ENCODE data around the gene AOPEP.

- TF ChIP-seq EZH2phosphoT487 (conservative IDR thresholded peaks at IDR 0.05; ENCODE audit: low read length) = no peak
- TF ChIP-seq CTCF (IDR thresholded peaks at IDR 0.05; ENCODE audit: insufficient read depth, low read length, poor library complexity, severe bottlenecking) = no peak
Measured at GRCh38 chr9:95103871-95104580, 377.5 kb downstream of the AOPEP start.

Data from SU-DHL-6 (cell line).